Subcutaneous adipose tissue (tissue), 4 donors: ENCODE results near the gene C5AR2. TPM values are rescaled to one million over a fixed set of nuclear protein-coding genes. Genes with fewer than 3 reads are reported as not detected.

Experiments
- total RNA-seq, 4 donors: library from RNA; depleted of rRNA; stranded (reverse); fragments of >200 nt; gene quantifications; one replicate each; pipeline ENCODE4 v1.1.0, GENCODE V29; 2016
- TF ChIP-seq, protein P1 (sequence below): fragments of 450-650 bp; IDR thresholded peaks from one replicate; pipeline ENCODE4 v1.5.1; 2016; ENCODE audit warnings: low read depth, mild to moderate bottlenecking, control low read depth, antibody characterized with exemption, moderate library complexity

Gene C5AR2
- total RNA-seq = 10 to 100 TPM in 2 of 4 donors, 1 to 10 TPM in 2; 1.3 to 27.9 (median 8.4) TPM

- TF ChIP-seq, protein P1, sequence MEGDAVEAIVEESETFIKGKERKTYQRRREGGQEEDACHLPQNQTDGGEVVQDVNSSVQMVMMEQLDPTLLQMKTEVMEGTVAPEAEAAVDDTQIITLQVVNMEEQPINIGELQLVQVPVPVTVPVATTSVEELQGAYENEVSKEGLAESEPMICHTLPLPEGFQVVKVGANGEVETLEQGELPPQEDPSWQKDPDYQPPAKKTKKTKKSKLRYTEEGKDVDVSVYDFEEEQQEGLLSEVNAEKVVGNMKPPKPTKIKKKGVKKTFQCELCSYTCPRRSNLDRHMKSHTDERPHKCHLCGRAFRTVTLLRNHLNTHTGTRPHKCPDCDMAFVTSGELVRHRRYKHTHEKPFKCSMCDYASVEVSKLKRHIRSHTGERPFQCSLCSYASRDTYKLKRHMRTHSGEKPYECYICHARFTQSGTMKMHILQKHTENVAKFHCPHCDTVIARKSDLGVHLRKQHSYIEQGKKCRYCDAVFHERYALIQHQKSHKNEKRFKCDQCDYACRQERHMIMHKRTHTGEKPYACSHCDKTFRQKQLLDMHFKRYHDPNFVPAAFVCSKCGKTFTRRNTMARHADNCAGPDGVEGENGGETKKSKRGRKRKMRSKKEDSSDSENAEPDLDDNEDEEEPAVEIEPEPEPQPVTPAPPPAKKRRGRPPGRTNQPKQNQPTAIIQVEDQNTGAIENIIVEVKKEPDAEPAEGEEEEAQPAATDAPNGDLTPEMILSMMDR = no peak
Measured at GRCh38 chr19:47331931-47332547, at the start of gene C5AR2. TSS of gene C5AR2 (plus strand) at chr19:47332175. CDS start at chr19:47340800, 8,625 bp downstream.

- TF ChIP-seq, protein P1 = no peak
Measured at GRCh38 chr19:47283405-47284059, 48.4 kb upstream of the C5AR2 start.

DNA sequence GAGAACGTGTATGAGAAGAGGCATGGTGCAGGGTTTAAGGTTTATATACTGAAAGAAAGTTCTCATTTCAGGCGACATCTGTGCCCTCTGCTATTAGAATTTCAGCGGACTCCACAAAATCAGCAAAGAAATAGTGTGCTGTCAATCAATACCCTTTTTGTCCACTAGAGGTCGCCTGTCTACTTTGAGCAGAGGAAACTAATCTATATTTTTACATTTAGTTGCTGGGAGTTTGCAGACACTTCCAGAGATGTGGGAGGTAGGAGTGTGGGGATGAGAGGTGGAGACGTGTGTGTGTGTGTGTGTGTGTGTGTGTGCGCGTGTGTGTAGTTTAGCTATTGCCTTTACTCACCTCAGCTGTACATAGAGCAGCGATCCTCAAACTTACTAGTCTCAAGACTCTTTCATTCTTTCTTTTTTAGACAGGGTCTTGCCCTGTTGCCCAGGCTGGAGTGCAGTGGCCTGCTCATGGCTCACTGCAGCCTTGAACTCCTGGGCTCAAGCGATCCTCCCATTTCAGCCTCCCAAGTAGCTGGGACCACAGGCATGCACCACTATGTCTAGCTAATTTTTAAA, 47.6 kb upstream of the C5AR2 start:
- TF ChIP-seq, protein P1 = no peak

GRCh38 chr19:47296036-47296435, 35.9 kb upstream of the C5AR2 start:
- TF ChIP-seq, protein P1 = no peak

GRCh38 chr19:47302249-47302648, 29.7 kb upstream of the C5AR2 start:
- TF ChIP-seq, protein P1 = no peak

DNA sequence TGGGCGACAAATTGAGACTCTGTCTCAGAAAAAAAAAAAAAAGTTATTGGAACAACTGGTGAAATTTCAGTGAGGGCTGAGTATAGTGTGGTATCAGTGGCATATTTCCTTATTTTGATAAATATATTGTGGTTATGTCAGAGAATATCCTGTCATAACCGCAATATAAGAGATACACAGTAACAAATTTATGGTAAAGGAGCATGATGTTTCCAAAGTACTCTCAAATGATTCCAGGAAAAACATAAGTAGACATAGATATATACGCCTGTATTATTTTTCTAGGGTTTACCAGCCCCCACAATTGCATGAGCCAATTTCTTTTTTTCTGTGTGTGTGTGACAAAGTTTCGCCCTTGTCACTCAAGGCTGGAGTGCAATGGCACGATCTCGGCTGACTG, 28.0 kb upstream of the C5AR2 start:
- TF ChIP-seq, protein P1 = no peak

DNA sequence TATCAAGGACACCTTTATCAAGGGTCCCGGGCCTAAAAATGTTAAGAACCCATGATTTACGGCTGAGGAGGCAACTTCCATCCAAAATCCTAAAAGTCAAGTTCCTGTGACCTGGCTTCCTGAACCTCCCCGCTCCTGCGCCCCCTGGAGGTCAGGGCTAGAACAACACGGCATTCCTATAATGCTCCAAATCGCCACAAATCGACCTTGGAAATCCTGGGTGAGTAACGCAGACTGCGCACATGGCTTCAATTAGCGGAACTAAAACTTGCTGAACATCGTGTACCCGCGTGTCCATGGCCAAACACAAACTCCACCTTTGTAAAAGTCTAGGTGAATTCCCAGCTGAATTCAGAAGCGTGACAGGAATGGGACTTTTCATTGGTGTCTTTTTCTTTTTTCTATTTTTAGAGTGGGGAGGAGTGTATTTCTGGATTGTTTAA, 26.6 kb upstream of the C5AR2 start:
- TF ChIP-seq, protein P1 = no peak
